ENCODE measurements around the gene SEC63. TPM values are rescaled to one million over a fixed set of nuclear protein-coding genes. Genes with fewer than 3 reads are reported as not detected.

Gene SEC63
- total and polyA plus RNA-seq, 4 donors = 22.9 to 102 (median 65.9) TPM

GRCh38 chr6:107982486-107982885 lies 24.5 kb upstream of the SEC63 start:
- WGBS, 2 donors = 75 to 93% methylated on average over 1 of the region's 1 CpG

GRCh38 chr6:107981695-107982094 lies 23.7 kb upstream of the SEC63 start:
- Histone ChIP-seq H3K9ac (ENCODE audit: insufficient read depth in 1 of 2, low read length in 2 of 2) (no peak overlapping the region), H3K27me3 (ENCODE audit: control insufficient read depth in 3 of 3, insufficient read depth in 3 of 3, low read length in 2 of 3) (no peaks in the 10 kb centered on the region), H3K9me3 (ENCODE audit: control insufficient read depth in 4 of 4, insufficient read depth in 3 of 4, low read length in 3 of 4) (no peaks in the 10 kb centered on the region), H3K4me3 (no peak overlapping the region), H3K36me3 (ENCODE audit: control insufficient read depth in 4 of 4, insufficient read depth in 4 of 4, low read length in 4 of 4) (no peaks in the 10 kb centered on the region), H3K27ac (ENCODE audit: low read depth in 1 of 2, low read length in 1 of 2) (no peak overlapping the region), H3K4me1 (ENCODE audit: control insufficient read depth in 5 of 5, insufficient read depth in 5 of 5, low read length in 5 of 5) (no peaks in the 10 kb centered on the region)
- DNase-seq (no peak), ATAC-seq (ENCODE audit: insufficient read depth, low FRiP score) (no peak)
- WGBS, 2 donors = 86 to 96% methylated on average over 6 of the region's 6 CpGs
- no peak for TF ChIP-seq CTCF (IDR thresholded peaks at IDR 0.05; ENCODE audit: control extremely low read depth, extremely low read depth)

More at GRCh38 chr6:107982486-107982885, 24.5 kb upstream of the SEC63 start:
- Histone ChIP-seq H3K4me1 (ENCODE audit: control insufficient read depth in 5 of 5, insufficient read depth in 5 of 5, low read length in 5 of 5) (no peaks in the 10 kb centered on the region), H3K9me3 (ENCODE audit: control insufficient read depth in 4 of 4, insufficient read depth in 3 of 4, low read length in 3 of 4) (no peaks in the 10 kb centered on the region), H3K27me3 (ENCODE audit: control insufficient read depth in 3 of 3, insufficient read depth in 3 of 3, low read length in 2 of 3) (no peaks in the 10 kb centered on the region), H3K4me3 (no peak overlapping the region), H3K36me3 (ENCODE audit: control insufficient read depth in 4 of 4, insufficient read depth in 4 of 4, low read length in 4 of 4) (no peaks in the 10 kb centered on the region), H3K27ac (ENCODE audit: low read depth in 1 of 2, low read length in 1 of 2) (no peak overlapping the region), H3K9ac (ENCODE audit: insufficient read depth in 1 of 2, low read length in 2 of 2) (no peak overlapping the region)
- no peak for TF ChIP-seq CTCF (IDR thresholded peaks at IDR 0.05; ENCODE audit: control extremely low read depth, extremely low read depth)
- ATAC-seq (ENCODE audit: insufficient read depth, low FRiP score) = no peak
- no peak for DNase-seq

- H3K9ac ChIP-seq (ENCODE audit: insufficient read depth in 1 of 2, low read length in 2 of 2) = no peak overlapping the region
- WGBS, 2 donors = 38 to 46% methylated on average over 1 of the region's 1 CpG
- DNase-seq (peak in 2 of 3 donors; percentile 66 to 67), ATAC-seq (ENCODE audit: insufficient read depth, low FRiP score) (no peak)
- H3K36me3 ChIP-seq (ENCODE audit: control insufficient read depth in 4 of 4, insufficient read depth in 4 of 4, low read length in 4 of 4) = no peaks in the 10 kb centered on the region
- TF ChIP-seq CTCF (IDR thresholded peaks at IDR 0.05; ENCODE audit: control extremely low read depth, extremely low read depth) = no peak
- no peaks in the 10 kb centered on the region for H3K4me1 ChIP-seq (ENCODE audit: control insufficient read depth in 5 of 5, insufficient read depth in 5 of 5, low read length in 5 of 5)
- no peaks in the 10 kb centered on the region for H3K27me3 ChIP-seq (ENCODE audit: control insufficient read depth in 3 of 3, insufficient read depth in 3 of 3, low read length in 2 of 3)
- no peaks in the 10 kb centered on the region for H3K9me3 ChIP-seq (ENCODE audit: control insufficient read depth in 4 of 4, insufficient read depth in 3 of 4, low read length in 3 of 4)
- H3K4me3 ChIP-seq = no peak overlapping the region
- no peak overlapping the region for H3K27ac ChIP-seq (ENCODE audit: low read depth in 1 of 2, low read length in 1 of 2)
Measured at GRCh38 chr6:107977283-107977682, 19.3 kb upstream of the SEC63 start.

- H3K27ac ChIP-seq (ENCODE audit: low read depth in 1 of 2, low read length in 1 of 2) = no peak overlapping the region
- DNase-seq (no peak), ATAC-seq (ENCODE audit: insufficient read depth, low FRiP score) (no peak)
- no peaks in the 10 kb centered on the region for H3K27me3 ChIP-seq (ENCODE audit: control insufficient read depth in 3 of 3, insufficient read depth in 3 of 3, low read length in 2 of 3)
- no peaks in the 10 kb centered on the region for H3K9me3 ChIP-seq (ENCODE audit: control insufficient read depth in 4 of 4, insufficient read depth in 3 of 4, low read length in 3 of 4)
- WGBS, 2 donors = 89 to 93% methylated on average over 4 of the region's 4 CpGs
- no peaks in the 10 kb centered on the region for H3K4me1 ChIP-seq (ENCODE audit: control insufficient read depth in 5 of 5, insufficient read depth in 5 of 5, low read length in 5 of 5)
- TF ChIP-seq CTCF (IDR thresholded peaks at IDR 0.05; ENCODE audit: control extremely low read depth, extremely low read depth) = no peak
- no peak overlapping the region for H3K4me3 ChIP-seq
- H3K9ac ChIP-seq (ENCODE audit: insufficient read depth in 1 of 2, low read length in 2 of 2) = no peak overlapping the region
- H3K36me3 ChIP-seq (ENCODE audit: control insufficient read depth in 4 of 4, insufficient read depth in 4 of 4, low read length in 4 of 4) = no peaks in the 10 kb centered on the region
Measured at GRCh38 chr6:107976155-107976783, 18.3 kb upstream of the SEC63 start.

Measured in lung (tissue), 12 donors.